Esophagus muscularis mucosa (tissue), 4 donors: ENCODE measurements around the gene CNST. TPM values are rescaled to one million over a fixed set of nuclear protein-coding genes. Genes with fewer than 3 reads are reported as not detected.

Source experiments
- DNase-seq: peaks from one replicate; pipeline ENCODE4 v3.0.0-alpha.2; 2017; ENCODE audit errors: extremely low spot score
- H3K27ac ChIP-seq, 4 donors: fragments of 200-600 bp; sonication (generic); replicated peaks in 1 of 4; 1 replicate in 3 of 4; 2 replicates in 1 of 4; pipeline ENCODE4 v1.5.1; 2016 to 2019; ENCODE audit warnings: mild to moderate bottlenecking in 1 of 4
- H3K27me3 ChIP-seq, 4 donors: fragments of 200-600 bp; sonication (generic); one replicate each; pipeline versions ENCODE4 v1.5.1 to v1.6.0; 2016 to 2019
- H3K36me3 ChIP-seq, 4 donors: fragments of 200-600 bp; sonication (generic); one replicate each; pipeline ENCODE4 v1.5.1; 2016 to 2019
- H3K4me1 ChIP-seq, 4 donors: fragments of 200-600 bp; sonication (generic); one replicate each; pipeline ENCODE4 v1.5.1; 2016 to 2019
- H3K4me3 ChIP-seq, 4 donors: fragments of 200-600 bp; sonication (generic); 1 replicate in 2 of 4; 2 replicates in 2 of 4; pipeline ENCODE4 v1.5.1; 2016 to 2019; ENCODE audit warnings: mild to moderate bottlenecking in 4 of 4, moderate library complexity in 1 of 4
- H3K9me3 ChIP-seq, 4 donors: fragments of 200-600 bp; sonication (generic); 1 replicate in 3 of 4; 2 replicates in 1 of 4; pipeline ENCODE4 v1.5.1; 2016 to 2019
- CTCF ChIP-seq, 3 experiments: fragments of 200-600 bp in 2 of 3; fragments of 450-650 bp in 1 of 3; sonication (generic) in 2 of 3; IDR thresholded peaks; one replicate each; pipeline ENCODE4 v1.5.1; 2017 to 2019; ENCODE audit warnings: antibody characterized with exemption in 3 of 3, mild to moderate bottlenecking in 2 of 3, moderate library complexity in 1 of 3
- EP300 ChIP-seq: sonication (generic); formaldehyde crosslinking; IDR thresholded peaks from one replicate; pipeline ENCODE4 v1.6.1; 2017; ENCODE audit warnings: antibody characterized with exemption
- POLR2A ChIP-seq: fragments of 450-650 bp; IDR thresholded peaks from one replicate; pipeline ENCODE4 v1.6.1; 2017; ENCODE audit warnings: antibody characterized with exemption, moderate library complexity, mild to moderate bottlenecking, low read depth
- POLR2AphosphoS5 ChIP-seq, 2 donors: sonication (generic); formaldehyde crosslinking; IDR thresholded peaks; one replicate each; pipeline ENCODE4 v1.6.1; 2017; ENCODE audit warnings: antibody characterized with exemption in 2 of 2
- WGBS: methylation state at CpG from one replicate; pipeline ENCODE4 v1.1.5; 2018; 5-methylcytosine and 5-hydroxymethylcytosine counted together
- intact Hi-C: fragments of 100-400 bp; cut with DNase I; formaldehyde crosslinking; loops from one replicate; pipeline ENCODE4 v1.15.1; 2023
- total RNA-seq, 4 donors: library from RNA; depleted of rRNA; stranded (reverse); fragments of >200 nt; gene quantifications; one replicate each; pipeline versions ENCODE4 v1.1.0 to v1.2.1, GENCODE V29; 2016

The CNST gene
- total RNA-seq, 4 donors from 2014 or later, result 55.4 to 74.7 (median 61.9) TPM

- no peak overlapping the region for H3K4me3 ChIP-seq
- no peak for DNase-seq
- 83% methylated on average over 2 of the region's 2 CpGs for WGBS
- no peak overlapping the region for H3K27ac ChIP-seq
- peaks cover 34 to 78% (median 46%) of the 10 kb centered on the region in 4 donors for H3K36me3 ChIP-seq
- TF ChIP-seq CTCF (IDR thresholded peaks at IDR 0.05) (no peak), POLR2AphosphoS5 (IDR thresholded peaks at IDR 0.05) (no peak), POLR2A (no peak), EP300 (no peak)
- H3K4me1 ChIP-seq, result peaks cover 0 to 4% (median 0%) of the 10 kb centered on the region in 4 donors
- intact Hi-C loops, result loop anchor here (10.0 kb wide), 1 partner anchor 107 kb away; no protein-coding TSS in a partner anchor
- H3K27me3 ChIP-seq, result no peaks in the 10 kb centered on the region
- H3K9me3 ChIP-seq, result no peaks in the 10 kb centered on the region
Observed at GRCh38 chr1:246661451-246661850, 95.2 kb downstream of the CNST start.

GRCh38 chr1:246667773-246668172, 101.5 kb downstream of the CNST start:
- no peak overlapping the region for H3K27ac ChIP-seq
- H3K9me3 ChIP-seq, result no peaks in the 10 kb centered on the region
- no peaks in the 10 kb centered on the region for H3K4me1 ChIP-seq
- DNase-seq, result no peak
- H3K36me3 ChIP-seq, result peaks cover 23 to 60% (median 34%) of the 10 kb centered on the region in 4 donors
- no peaks in the 10 kb centered on the region for H3K27me3 ChIP-seq
- H3K4me3 ChIP-seq, result no peak overlapping the region
- intact Hi-C loops, result loop anchor here (10.0 kb wide), 1 partner anchor 113 kb away; no protein-coding TSS in a partner anchor
- TF ChIP-seq EP300 (no peak), POLR2A (no peak), POLR2AphosphoS5 (IDR thresholded peaks at IDR 0.05) (no peak), CTCF (IDR thresholded peaks at IDR 0.05) (no peak)
- WGBS, result 83% methylated on average over 5 of the region's 5 CpGs

DNA sequence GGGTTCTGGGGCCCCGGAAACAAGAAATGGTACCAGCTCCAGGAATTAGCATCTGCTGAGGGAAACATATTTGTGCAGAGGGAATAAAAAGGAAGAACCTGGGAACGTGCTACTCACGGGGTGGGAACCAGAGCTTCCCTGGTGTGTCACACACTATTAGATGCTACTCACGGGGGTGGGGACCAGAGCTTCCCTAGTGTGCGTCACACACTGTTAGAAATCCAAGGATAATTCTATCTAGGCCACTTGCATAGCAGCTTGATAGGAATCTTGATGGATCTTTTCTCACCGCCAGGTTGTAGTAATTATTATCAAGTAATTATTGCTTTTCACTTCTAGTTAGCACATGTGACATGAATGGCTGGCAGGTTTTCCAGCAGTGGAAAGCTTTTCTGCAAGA, 103.4 kb downstream of the CNST start:
- Histone ChIP-seq H3K36me3 (peaks cover 18 to 54% (median 29%) of the 10 kb centered on the region in 4 donors), H3K27ac (no peak overlapping the region), H3K9me3 (no peaks in the 10 kb centered on the region), H3K4me1 (no peaks in the 10 kb centered on the region), H3K27me3 (no peaks in the 10 kb centered on the region), H3K4me3 (no peak overlapping the region)
- TF ChIP-seq POLR2AphosphoS5 (IDR thresholded peaks at IDR 0.05), result no peak
- TF ChIP-seq CTCF (IDR thresholded peaks at IDR 0.05), result no peak
- TF ChIP-seq EP300, result no peak
- no peak for TF ChIP-seq POLR2A
- no peak for DNase-seq
- WGBS, result 85% methylated on average over 6 of the region's 6 CpGs
- intact Hi-C loops, result loop anchor here (10.0 kb wide), 1 partner anchor 115 kb away; no protein-coding TSS in a partner anchor

GRCh38 chr1:246674049-246674448, 107.8 kb downstream of the CNST start:
- Histone ChIP-seq H3K9me3 (no peaks in the 10 kb centered on the region), H3K27me3 (no peaks in the 10 kb centered on the region), H3K36me3 (peaks cover under 1 to 20% (median 10%) of the 10 kb centered on the region in 4 donors), H3K4me1 (peaks cover 0 to 3% (median 0%) of the 10 kb centered on the region in 4 donors), H3K27ac (no peak overlapping the region), H3K4me3 (no peak overlapping the region)
- TF ChIP-seq CTCF (IDR thresholded peaks at IDR 0.05) (no peak), POLR2AphosphoS5 (IDR thresholded peaks at IDR 0.05) (no peak)
- intact Hi-C loops, result no loop called here
- WGBS, result 94% methylated on average over 8 of the region's 8 CpGs
- no peak for DNase-seq

DNA sequence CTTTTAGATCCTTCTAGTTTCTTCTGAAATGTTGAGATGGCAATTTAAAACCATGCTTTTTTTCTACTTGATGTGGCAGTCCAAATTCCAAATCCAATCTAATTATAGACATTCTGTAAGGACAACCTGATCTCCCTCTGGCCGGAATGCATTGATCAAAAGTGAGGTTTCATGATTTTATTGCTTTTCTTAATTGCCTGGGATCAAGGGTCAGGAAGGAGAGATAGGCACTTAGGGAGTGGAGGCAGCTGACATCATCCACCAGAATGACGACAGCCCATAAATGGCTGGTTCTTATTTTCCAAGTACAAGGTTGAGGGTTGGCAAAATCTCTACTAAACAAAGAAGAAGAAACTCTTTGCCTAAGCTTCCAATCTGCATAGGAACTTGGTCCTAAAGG, 111.6 kb downstream of the CNST start:
- Histone ChIP-seq H3K36me3 (peaks cover 0 to 2% (median 0%) of the 10 kb centered on the region in 4 donors), H3K4me1 (peaks cover 5 to 30% (median 17%) of the 10 kb centered on the region in 4 donors), H3K27ac (no peak overlapping the region), H3K9me3 (no peaks in the 10 kb centered on the region), H3K27me3 (no peaks in the 10 kb centered on the region), H3K4me3 (no peak overlapping the region)
- TF ChIP-seq EP300 (no peak), POLR2AphosphoS5 (IDR thresholded peaks at IDR 0.05) (no peak), CTCF (IDR thresholded peaks at IDR 0.05) (no peak), POLR2A (no peak)
- WGBS, result 89% methylated on average over 2 of the region's 2 CpGs
- DNase-seq, result no peak
- intact Hi-C loops, result no loop called here
